ENCODE measurements around the gene RNU4-1.

The RNU4-1 gene

DNA sequence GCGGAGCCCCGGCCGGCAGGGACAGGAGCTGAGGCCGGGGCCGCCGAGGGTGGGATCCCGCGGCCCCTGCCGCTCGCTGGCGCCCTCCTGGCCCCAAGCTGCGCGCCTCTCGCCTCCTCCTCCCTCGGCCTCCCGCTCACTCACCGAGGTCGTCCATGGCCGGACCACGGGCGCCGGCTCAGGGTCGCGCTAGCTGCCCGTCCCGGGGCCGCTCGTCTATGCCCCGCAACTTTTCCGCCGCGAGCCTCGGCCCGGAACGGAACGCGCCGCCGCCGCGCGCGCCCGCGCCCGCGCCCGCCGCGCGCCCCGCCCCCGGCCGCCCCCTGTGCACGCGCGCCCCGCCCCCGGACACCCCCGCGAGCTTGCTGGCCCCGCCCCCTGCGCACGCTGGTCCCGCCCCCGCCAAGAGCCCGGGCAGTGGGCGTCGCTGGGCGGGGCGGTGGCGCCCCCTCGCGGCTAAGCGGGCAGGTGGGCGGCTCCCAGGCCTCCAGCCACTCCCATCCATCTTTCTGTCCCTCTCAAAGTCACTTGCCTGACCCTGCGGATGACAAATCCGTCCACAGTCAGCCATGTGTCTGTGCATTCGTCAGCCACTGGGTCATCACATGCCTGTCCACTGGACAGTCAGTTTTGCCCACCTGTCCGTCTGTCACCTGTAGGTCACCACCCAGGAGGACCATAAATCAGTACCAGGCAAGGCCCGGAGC, 27.4 kb downstream of the RNU4-1 start, which contains the start of gene PXN (continued):
- TF ChIP-seq YY1 (tag by site-specific recombination; IDR thresholded peaks at IDR 0.05) (no peak), PBX3 (CRISPR knock-in tag; IDR thresholded peaks at IDR 0.05) (no peak), ZNF660 (tag by site-specific recombination; IDR thresholded peaks at IDR 0.05) (no peak)

GRCh38 chr12:120264904-120265472, 28.0 kb downstream of the RNU4-1 start:
- Histone ChIP-seq H3K36me3 (ENCODE audit: control insufficient read depth in 2 of 2, insufficient read depth in 1 of 2, low read length in 2 of 2) (no peaks in the 10 kb centered on the region), H3K9me3 (ENCODE audit: control insufficient read depth, insufficient read depth, low read depth, low read length) (no peaks in the 10 kb centered on the region), H3K4me3 (ENCODE audit: low read depth, low read length) (peak overlapping the region; percentile 90), H3K4me1 (ENCODE audit: control insufficient read depth, insufficient read depth, low read length) (peaks cover 4% of the 10 kb centered on the region; the same call in 1 of the 2 replicates), H3K27ac (ENCODE audit: extremely low read depth, low read depth, low read length) (peak overlapping the region; percentile 65; the same call in 1 of the 2 replicates)
- TF ChIP-seq ZNF354C (tag by site-specific recombination; IDR thresholded peaks at IDR 0.05; ENCODE audit: borderline replicate concordance, low read depth) (no peak), ZNF654 (tag by site-specific recombination; IDR thresholded peaks at IDR 0.05; ENCODE audit: low read depth) (no peak), ZBTB10 (tag by site-specific recombination; IDR thresholded peaks at IDR 0.05) (peak; percentile 42), KLF9 (tag by site-specific recombination; IDR thresholded peaks at IDR 0.05; ENCODE audit: low read depth) (peak; percentile 60), GLIS2 (tag by site-specific recombination; IDR thresholded peaks at IDR 0.05) (peak; percentile 58), ZBTB48 (tag by site-specific recombination; IDR thresholded peaks at IDR 0.05) (peak; percentile 70; the same call in 1 of the 2 replicates), ZNF214 (tag by site-specific recombination; IDR thresholded peaks at IDR 0.05; ENCODE audit: borderline replicate concordance) (no peak), SP2 (tag by site-specific recombination; IDR thresholded peaks at IDR 0.05) (peak; percentile 16; the same call in 1 of the 2 replicates)
- TF ChIP-seq, protein P1, sequence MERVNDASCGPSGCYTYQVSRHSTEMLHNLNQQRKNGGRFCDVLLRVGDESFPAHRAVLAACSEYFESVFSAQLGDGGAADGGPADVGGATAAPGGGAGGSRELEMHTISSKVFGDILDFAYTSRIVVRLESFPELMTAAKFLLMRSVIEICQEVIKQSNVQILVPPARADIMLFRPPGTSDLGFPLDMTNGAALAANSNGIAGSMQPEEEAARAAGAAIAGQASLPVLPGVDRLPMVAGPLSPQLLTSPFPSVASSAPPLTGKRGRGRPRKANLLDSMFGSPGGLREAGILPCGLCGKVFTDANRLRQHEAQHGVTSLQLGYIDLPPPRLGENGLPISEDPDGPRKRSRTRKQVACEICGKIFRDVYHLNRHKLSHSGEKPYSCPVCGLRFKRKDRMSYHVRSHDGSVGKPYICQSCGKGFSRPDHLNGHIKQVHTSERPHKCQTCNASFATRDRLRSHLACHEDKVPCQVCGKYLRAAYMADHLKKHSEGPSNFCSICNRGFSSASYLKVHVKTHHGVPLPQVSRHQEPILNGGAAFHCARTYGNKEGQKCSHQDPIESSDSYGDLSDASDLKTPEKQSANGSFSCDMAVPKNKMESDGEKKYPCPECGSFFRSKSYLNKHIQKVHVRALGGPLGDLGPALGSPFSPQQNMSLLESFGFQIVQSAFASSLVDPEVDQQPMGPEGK (tag by site-specific recombination; IDR thresholded peaks at IDR 0.05) = 0 out of 2 replicates have a peak, but pooled peaks have one; percentile 25
- TF ChIP-seq, protein P2, sequence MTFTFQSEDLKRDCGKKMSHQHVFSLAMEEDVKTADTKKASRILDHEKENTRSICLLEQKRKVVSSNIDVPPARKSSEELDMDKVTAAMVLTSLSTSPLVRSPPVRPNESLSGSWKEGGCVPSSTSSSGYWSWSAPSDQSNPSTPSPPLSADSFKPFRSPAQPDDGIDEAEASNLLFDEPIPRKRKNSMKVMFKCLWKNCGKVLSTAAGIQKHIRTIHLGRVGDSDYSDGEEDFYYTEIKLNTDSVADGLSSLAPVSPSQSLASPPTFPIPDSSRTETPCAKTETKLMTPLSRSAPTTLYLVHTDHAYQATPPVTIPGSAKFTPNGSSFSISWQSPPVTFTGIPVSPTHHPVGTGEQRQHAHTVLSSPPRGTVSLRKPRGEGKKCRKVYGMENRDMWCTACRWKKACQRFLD (tag by site-specific recombination; IDR thresholded peaks at IDR 0.05) = no peak
- POLR2A ChIA-PET = interaction anchor here (0.5 to 8.6 kb wide), 11 partner anchors 8 to 307 kb away, joined by 3 to 126 read pairs (median 5); partner anchors contain the start of genes RNU4-2 and RPLP0
- CTCF ChIA-PET = interaction anchor here (0.5 to 16.4 kb wide), 20 partner anchors 9 to 1810 kb away, joined by 3 to 581 read pairs (median 5); partner anchors contain the start of gene RPLP0
